Suppressor macrophage treated with lipopolysaccharide for 1 hour (primary cell): Measurements from ENCODE around the gene SLC6A1.
"Not testable (repeated sequence)": the region's sequence is repeated elsewhere in the genome, so short reads cannot be mapped to it uniquely, and the experiment has no call there.

Experiments
- DNase-seq, 3 donors: peaks; one replicate each; pipeline ENCODE4 v3.0.0-alpha.2; 2020 to 2022

SLC6A1 gene

DNA sequence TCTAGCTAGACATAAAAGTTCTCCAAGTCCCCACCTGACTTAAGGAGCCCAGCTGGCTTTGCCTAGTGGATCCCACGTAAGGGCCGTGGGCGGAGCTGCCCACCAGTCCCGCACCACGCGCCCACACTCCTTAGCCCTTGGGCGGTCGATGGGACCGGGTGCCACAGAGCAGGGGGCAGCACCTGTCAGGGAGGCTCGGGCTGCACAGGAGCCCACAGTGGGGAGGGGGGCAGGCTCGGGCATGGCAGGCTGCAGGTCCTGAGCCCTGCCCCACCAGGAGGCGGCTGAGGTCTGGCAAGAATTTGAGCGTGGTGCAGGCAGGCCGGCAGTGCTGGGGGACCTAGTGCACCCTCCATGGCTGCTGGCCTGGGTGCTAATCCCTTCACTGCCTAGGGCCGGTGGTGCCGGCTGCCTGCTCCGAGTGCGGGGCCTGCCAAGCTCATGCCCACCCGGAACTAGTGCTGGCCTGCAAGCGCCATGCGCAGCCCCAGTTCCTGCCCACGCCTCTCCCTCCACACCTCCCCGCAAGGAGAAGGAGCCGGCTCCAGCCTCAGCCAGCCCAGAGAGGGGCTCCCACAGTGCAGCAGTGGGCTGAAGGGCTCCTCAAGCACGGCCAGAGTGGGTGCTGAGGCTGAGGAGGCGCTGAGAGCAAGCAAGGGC lies 78.7 kb downstream of the SLC6A1 start:
- DNase-seq, result no peak

DNA sequence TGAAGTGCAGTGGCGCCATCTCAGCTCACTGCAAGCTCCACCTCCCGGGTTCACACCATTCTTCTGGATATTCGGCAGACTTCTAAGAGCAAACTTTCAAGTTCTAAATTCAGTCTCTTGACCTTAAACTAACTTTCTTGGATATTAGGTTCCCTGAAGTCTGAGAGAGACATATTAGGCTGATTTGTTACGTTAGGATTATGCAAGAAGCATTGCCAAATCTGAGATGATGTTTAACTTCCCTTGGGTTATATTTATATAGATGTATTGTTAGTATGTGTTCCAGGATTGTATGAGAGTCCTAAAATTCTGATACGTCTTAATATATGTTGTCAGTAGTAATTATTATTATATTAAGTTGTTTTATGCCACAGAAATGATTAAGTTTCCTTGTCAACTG lies 80.1 kb downstream of the SLC6A1 start:
- peak in 2 of 3 donors; percentile 63 to 73 for DNase-seq

DNA sequence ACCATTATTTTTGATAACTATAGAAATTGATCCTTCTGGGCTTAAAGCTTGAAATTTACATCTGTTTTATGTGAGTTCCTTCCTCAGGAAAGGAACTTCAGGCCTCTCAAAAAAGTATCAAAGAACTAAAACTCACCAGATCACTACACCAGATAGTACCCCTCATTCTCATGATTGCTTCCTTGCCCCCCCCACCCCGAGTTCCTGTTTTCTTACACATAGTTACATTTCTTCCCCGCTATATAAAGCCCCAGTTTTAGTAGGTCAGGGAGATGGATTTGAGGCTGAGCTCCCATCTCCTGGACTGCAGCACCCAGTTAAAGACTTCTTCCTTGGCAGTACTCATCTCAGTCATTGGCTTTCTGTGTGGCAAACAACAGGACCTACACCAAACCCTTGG lies 81.5 kb downstream of the SLC6A1 start:
- peak in 1 of 3 donors; percentile 35 for DNase-seq

DNA sequence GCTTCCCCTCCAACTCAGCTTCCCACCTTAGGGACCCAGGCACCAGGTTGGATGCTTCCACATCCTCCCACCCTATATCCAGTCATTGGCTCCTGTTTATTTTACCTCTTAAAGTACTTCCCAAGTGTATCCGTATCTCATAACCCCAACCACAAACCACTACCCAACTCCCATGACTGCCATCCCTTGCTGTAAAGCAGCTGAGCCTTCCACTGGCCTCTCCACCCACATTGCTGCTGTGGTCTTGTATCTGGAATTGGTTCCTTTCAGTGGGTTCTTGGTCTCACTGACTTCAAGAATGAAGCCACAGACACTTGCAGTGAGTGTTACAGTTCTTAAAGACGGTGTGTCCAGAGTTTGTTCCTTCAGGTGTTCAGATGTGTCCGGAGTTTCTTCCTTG lies 81.9 kb downstream of the SLC6A1 start:
- no peak for DNase-seq

DNA sequence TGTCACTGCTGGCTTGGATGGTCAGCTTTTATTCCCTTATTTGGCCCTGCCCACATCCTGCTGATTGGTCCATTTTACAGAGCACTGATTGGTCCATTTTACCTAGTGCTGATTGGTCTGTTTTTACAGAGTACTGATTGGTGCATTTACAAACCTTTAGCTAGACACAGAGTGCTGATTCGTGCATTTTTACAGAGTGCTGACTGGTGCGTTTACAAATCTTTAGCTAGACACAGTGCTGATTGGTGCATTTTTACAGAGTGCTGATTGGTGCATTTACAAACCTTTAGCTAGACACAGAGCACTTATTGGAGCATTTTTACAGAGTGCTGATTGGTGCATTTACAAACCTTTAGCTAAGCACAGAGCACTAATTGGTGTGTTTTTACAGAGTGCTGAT lies 82.6 kb downstream of the SLC6A1 start:
- not testable (repeated sequence) for DNase-seq

DNA sequence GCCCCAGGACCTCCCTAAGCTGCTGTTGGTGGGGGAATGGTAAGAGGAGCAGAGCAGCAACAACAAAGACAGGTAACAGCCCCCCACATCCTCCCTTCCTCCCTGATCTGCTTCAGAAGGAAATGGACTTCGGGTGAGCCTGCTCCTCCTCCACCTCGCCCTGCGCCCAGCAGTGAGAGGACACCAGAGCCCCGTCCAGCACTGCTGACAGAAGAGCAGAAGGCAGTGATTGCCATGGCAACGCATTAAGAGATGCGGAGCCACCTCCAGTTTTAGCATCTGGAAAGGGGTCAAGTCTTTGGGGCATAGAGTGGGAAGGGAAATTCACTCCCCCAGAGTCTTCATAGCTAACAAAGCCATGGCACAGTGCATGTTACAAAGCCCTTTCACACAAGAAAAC lies 84.2 kb downstream of the SLC6A1 start:
- no peak for DNase-seq

DNA sequence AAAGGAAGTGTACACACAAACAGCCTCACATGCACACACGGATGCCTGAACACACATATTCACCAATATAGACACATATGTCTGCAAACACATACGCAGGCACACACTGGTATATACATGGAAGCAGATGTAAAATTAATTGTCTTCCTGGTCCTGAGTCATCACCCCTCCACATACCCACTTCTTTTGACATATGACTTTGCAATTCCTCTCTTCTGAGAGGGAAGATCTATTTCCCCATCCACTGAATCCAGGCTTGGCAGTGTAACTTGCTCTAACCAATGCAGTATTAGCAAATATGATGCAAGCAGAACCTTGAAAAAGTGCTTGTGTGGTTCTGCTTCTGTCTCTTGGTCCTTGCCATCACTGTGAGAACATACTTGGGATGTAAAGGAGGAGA lies 84.9 kb downstream of the SLC6A1 start:
- DNase-seq, result peak; percentile 72 to 87 (median 85)

DNA sequence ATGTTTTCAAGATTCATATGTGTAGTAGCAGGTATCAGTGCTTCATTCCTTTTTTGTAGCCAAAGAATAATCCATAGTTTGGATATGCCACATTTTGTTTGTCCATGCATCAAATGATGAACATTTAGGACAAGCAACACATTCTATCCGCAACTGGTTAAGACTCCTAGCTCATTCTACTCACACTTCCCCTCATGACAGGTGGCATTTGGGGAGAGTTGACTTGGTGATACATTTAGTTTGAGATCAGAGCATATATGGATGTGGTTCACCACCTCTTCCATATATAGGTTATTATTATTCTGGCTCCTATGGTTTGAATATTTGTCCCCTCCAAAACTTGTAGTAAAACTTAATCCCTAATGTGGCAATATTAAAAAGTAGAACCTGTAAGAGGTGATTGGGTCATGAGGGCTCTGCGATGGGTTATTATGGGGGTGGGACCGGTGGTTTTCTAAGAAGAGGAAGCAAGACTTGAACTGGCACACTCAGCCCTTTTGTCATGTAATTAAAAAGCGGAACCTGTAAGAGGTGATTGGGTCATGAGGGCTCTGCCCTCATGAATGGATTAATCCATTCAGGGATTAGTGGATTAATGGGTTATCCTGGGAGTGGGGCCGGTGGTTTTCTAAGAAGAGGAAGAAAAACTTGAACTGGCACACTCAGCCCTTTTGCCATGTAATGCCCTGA lies 86.4 kb downstream of the SLC6A1 start:
- peak; percentile 77 to 84 (median 79) for DNase-seq

DNA sequence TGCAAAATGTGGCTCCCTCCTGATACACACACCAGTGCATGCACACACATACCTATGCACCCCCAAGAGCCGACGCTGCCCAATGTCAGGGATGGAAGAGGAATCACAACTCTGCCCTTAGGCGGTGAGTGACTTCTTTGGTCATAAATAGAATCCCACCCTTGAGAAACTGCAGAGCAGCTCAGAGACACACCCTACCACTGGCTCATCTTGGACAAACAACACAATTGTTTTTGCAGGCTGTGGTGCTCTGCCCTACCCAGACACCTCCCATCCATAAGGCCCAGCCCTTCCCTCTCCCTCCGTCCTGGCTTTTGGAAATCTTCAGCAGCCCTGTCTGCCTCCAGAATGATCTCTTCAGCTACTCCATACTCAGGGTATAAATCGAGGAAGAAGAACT lies 87.9 kb downstream of the SLC6A1 start:
- DNase-seq, result no peak

DNA sequence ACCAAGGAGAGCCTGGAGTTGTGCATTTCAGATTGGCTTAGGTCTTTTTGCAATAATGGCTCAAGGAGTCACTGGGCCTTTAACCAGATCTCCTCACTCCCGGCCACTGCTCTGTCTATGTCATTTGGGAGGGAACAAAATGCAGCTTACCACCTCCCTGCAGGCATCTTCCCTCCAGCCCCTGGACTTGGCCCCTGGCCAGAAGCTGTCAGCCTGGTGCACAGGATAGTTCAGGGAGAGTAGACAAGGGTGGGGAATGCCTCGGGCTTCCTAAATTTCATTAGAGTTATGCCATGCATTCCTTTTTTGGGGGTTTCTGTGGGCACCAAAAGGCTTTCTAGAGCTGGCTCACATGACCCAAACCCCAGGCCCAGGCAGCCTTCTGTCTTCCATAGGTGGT lies 91.5 kb downstream of the SLC6A1 start:
- DNase-seq, result no peak

DNA sequence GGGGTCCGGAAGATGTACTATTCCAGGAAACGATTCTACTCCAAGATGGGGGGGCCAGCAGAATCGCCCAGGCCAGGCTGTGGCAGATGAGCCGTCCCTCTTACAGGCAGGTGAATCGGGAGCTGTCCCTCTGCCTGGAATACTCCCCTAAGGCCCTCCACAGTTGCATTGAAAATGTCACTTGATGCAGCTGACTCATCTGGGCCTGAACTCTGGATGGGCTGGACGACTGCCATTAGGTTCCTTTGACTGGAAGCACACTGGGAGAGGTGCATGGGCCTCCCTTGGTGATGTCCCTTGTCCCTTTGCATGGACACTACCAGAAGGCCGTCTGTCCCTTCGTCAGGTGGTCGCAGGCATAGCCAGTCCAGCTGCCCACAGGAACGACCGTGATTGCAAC lies 92.1 kb downstream of the SLC6A1 start:
- DNase-seq, result no peak

DNA sequence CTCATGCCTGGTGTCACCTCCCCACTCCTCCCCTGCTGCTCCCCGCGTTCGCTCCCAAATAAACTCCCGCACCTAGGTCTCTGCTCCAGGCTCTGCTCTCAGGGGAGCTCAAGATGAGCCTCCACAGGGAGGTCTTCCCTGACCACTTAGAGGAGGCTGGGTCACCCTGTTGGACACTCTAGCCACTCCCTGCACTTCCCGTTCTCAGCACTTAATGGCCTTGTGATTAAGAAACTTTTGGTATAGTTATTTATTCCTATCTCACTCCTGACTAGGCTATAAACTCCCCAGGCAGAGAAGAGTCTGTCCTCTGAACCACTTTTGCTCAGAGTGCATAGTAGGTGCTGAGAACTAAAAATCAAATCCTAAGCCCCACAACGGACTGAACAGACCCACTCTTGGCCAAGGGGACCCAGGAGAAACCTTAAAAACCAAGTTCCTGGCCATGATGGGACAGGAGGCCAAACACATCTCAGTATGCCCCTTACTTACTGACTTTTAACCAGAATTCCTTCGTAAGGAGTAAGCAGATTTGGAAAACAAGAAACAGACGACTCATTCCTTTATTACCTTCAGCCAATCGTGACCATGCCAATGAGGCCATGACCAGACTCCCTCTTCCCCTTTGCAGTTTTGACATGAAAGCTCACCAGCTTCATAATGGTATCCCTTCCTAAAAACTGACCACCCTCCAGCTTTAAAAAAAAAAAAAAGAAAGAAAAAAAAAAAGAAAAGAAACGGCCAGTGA lies 92.7 kb downstream of the SLC6A1 start:
- DNase-seq, result peak; percentile 29 to 44 (median 39)

DNA sequence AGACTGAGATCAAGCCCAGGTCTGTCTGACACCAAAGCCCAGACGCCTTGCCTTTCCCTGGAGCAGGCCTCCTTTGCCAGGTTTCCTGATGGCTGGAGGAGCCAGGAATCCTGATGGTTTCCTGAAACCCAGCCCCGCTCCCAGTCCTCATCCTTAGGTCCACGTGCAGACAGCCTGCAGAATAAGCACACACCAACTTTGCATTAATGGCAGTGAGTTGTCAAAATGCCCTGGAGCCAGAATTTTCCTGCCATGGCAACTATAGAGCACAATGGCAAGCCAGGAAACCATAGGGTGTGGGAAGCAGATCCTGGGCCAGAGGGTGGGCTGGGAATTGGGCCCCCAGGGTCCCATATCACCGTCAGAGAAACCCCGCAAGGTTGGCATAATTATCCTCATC lies 94.3 kb downstream of the SLC6A1 start:
- no peak for DNase-seq

DNA sequence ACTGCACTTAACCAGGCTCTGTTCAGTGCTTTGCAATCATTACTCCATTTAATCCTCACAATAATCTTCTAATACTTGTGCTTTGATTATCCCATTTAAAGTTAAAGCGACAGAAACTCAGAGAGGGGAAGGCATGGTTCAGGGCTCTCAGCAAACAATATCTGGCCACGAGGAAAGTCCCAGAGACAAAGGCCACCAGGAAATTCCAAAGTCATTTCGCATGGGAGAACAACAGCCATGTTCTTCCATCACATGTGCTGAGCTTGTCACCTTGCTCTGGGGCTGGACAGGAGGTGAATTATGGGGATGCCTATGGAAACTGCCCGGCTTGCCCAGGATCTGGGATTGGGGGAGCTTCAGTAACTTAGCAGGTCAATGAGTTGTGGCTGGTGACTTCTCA lies 95.5 kb downstream of the SLC6A1 start:
- DNase-seq, result peak in 1 of 3 donors; percentile 19

DNA sequence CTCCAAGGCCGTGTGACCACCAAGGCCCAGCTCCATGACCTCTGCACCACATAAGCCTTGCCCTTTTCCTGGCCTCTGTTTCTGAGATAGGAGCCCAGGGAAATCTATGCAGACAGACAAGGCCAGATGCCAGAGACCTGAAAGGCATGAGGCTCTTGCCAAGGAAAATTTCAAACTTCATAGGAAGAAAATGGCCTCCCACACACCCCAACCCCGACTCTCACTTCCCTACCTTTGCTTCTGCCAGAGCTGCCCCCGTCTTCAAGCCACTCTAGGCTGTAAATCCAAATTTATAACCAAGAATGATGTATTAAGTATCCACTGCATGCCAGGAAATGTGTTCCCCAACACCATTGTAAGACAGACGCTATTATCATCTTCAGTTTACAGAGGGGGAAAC lies 96.3 kb downstream of the SLC6A1 start:
- DNase-seq, result peak in 2 of 3 donors; percentile 18 to 26
